Activated T-helper 2 cell treated with anti-CD3 and anti-CD28 coated beads, Interferon-gamma antibody, Interleukin-2, Interleukin-4, amounts not matched to agents 10 μg/mL and 5 μg/mL and 100 μg/mL, durations not matched to agents 14 hours and 24 hours and 36 hours (primary cell): ENCODE data around the gene KRTAP10-2. TPM values are rescaled to one million over a fixed set of nuclear protein-coding genes. Genes with fewer than 3 reads are reported as not detected.
"Not testable (repeated sequence)": the region's sequence is repeated elsewhere in the genome, so short reads cannot be mapped to it uniquely, and the experiment has no call there.

Source experiments
- DNase-seq: peaks from one replicate; pipeline ENCODE4 v3.0.0; 2021; ENCODE audit warnings: low spot score
- H3K27ac Mint-ChIP-seq: one replicate; pipeline ENCODE4 v1.8.0; 2021; ENCODE audit warnings: mixed read lengths
- H3K27me3 Mint-ChIP-seq: one replicate; pipeline ENCODE4 v1.8.0; 2021; ENCODE audit warnings: low read depth, mixed read lengths
- H3K36me3 Mint-ChIP-seq: one replicate; pipeline ENCODE4 v1.8.0; 2021; ENCODE audit warnings: low read depth, mixed read lengths
- H3K4me1 Mint-ChIP-seq: one replicate; pipeline ENCODE4 v1.8.0; 2021; ENCODE audit warnings: low read depth, mixed read lengths
- H3K4me3 Mint-ChIP-seq: one replicate; pipeline ENCODE4 v1.8.0; 2021; ENCODE audit warnings: low read depth, mild to moderate bottlenecking, moderate library complexity, mixed read lengths
- H3K9me3 Mint-ChIP-seq: one replicate; pipeline ENCODE4 v1.8.0; 2021; ENCODE audit warnings: mixed read lengths
- intact Hi-C: fragments of 100-400 bp; cut with micrococcal nuclease; formaldehyde crosslinking; loops from one replicate; pipeline ENCODE4 v1.15.1; 2023
- total RNA-seq: library from RNA; stranded (reverse); gene quantifications from 2 replicates; pipeline ENCODE4 v1.2.3, GENCODE V29; 2022

KRTAP10-2 gene
- total RNA-seq, 1 donor from 2014 or later, result not detected

GRCh38 chr21:44550807-44551206 lies 498 bp downstream of the KRTAP10-2 start:
- Mint-ChIP-seq H3K27ac (no peak overlapping the region), H3K4me1 (peaks cover 10% of the 10 kb centered on the region), H3K27me3 (peaks cover 3% of the 10 kb centered on the region), H3K9me3 (peaks cover 20% of the 10 kb centered on the region), H3K4me3 (no peak overlapping the region), H3K36me3 (peaks cover 16% of the 10 kb centered on the region)
- DNase-seq, result no peak
- intact Hi-C loops, result no loop called here

- DNase-seq, intact Hi-C loops, H3K27ac Mint-ChIP-seq, H3K4me3 Mint-ChIP-seq, H3K27me3 Mint-ChIP-seq: not testable (repeated sequence)
- peaks cover 10% of the 10 kb centered on the region for H3K4me1 Mint-ChIP-seq
- H3K9me3 Mint-ChIP-seq, result peaks cover 26% of the 10 kb centered on the region
- peaks cover 20% of the 10 kb centered on the region for H3K36me3 Mint-ChIP-seq
These were observed 1.0 kb downstream of the KRTAP10-2 start for GRCh38 chr21:44550285-44550684.

GRCh38 chr21:44549525-44550211 lies 1.6 kb downstream of the KRTAP10-2 start:
- peaks cover 10% of the 10 kb centered on the region for H3K4me1 Mint-ChIP-seq
- peaks cover 26% of the 10 kb centered on the region for H3K9me3 Mint-ChIP-seq
- no peak for DNase-seq
- no peak overlapping the region for H3K4me3 Mint-ChIP-seq
- H3K36me3 Mint-ChIP-seq, result peaks cover 20% of the 10 kb centered on the region
- H3K27me3 Mint-ChIP-seq, result peaks cover 5% of the 10 kb centered on the region
- intact Hi-C loops, result no loop called here
- H3K27ac Mint-ChIP-seq, result no peak overlapping the region

- Mint-ChIP-seq H3K9me3 (peaks cover 26% of the 10 kb centered on the region), H3K36me3 (peaks cover 20% of the 10 kb centered on the region), H3K27me3 (peaks cover 5% of the 10 kb centered on the region), H3K4me3 (no peak overlapping the region), H3K27ac (no peak overlapping the region), H3K4me1 (peaks cover 10% of the 10 kb centered on the region)
- no peak for DNase-seq
- intact Hi-C loops, result no loop called here
These were observed 2.4 kb downstream of the KRTAP10-2 start for GRCh38 chr21:44548922-44549321.

GRCh38 chr21:44548381-44548780 lies 2.9 kb downstream of the KRTAP10-2 start:
- no peak for DNase-seq
- Mint-ChIP-seq H3K36me3 (peaks cover 20% of the 10 kb centered on the region), H3K4me1 (peaks cover 10% of the 10 kb centered on the region), H3K27me3 (peaks cover 5% of the 10 kb centered on the region), H3K4me3 (no peak overlapping the region), H3K27ac (no peak overlapping the region), H3K9me3 (peaks cover 26% of the 10 kb centered on the region)
- intact Hi-C loops, result no loop called here

- intact Hi-C loops, result no loop called here
- DNase-seq, result no peak
- no peak overlapping the region for H3K27ac Mint-ChIP-seq
- H3K4me1 Mint-ChIP-seq, result peaks cover 10% of the 10 kb centered on the region
- H3K36me3 Mint-ChIP-seq, result peaks cover 20% of the 10 kb centered on the region
- no peak overlapping the region for H3K4me3 Mint-ChIP-seq
- H3K9me3 Mint-ChIP-seq, result peaks cover 26% of the 10 kb centered on the region
- H3K27me3 Mint-ChIP-seq, result peaks cover 2% of the 10 kb centered on the region
These were observed 3.5 kb downstream of the KRTAP10-2 start for GRCh38 chr21:44547656-44548331.

- H3K9me3 Mint-ChIP-seq, result peaks cover 26% of the 10 kb centered on the region
- H3K36me3 Mint-ChIP-seq, result peaks cover 20% of the 10 kb centered on the region
- H3K4me1 Mint-ChIP-seq, result peaks cover 10% of the 10 kb centered on the region
- intact Hi-C loops, result no loop called here
- H3K4me3 Mint-ChIP-seq, result no peak overlapping the region
- H3K27ac Mint-ChIP-seq, result no peak overlapping the region
- DNase-seq, result no peak
- H3K27me3 Mint-ChIP-seq, result peaks cover 2% of the 10 kb centered on the region
These were observed 6.7 kb downstream of the KRTAP10-2 start for GRCh38 chr21:44544566-44544965.

GRCh38 chr21:44542716-44543115 lies 8.6 kb downstream of the KRTAP10-2 start:
- peaks cover 2% of the 10 kb centered on the region for H3K27me3 Mint-ChIP-seq
- H3K9me3 Mint-ChIP-seq, result peaks cover 19% of the 10 kb centered on the region
- no peak overlapping the region for H3K27ac Mint-ChIP-seq
- peaks cover 17% of the 10 kb centered on the region for H3K36me3 Mint-ChIP-seq
- no peak for DNase-seq
- H3K4me3 Mint-ChIP-seq, result no peak overlapping the region
- H3K4me1 Mint-ChIP-seq, result peaks cover 7% of the 10 kb centered on the region
- intact Hi-C loops, result no loop called here

- Mint-ChIP-seq H3K4me3 (no peak overlapping the region), H3K27me3 (peaks cover 2% of the 10 kb centered on the region), H3K4me1 (no peaks in the 10 kb centered on the region), H3K36me3 (peaks cover 4% of the 10 kb centered on the region), H3K9me3 (peaks cover 6% of the 10 kb centered on the region), H3K27ac (no peak overlapping the region)
- intact Hi-C loops, result no loop called here
- no peak for DNase-seq
These were observed 10.5 kb downstream of the KRTAP10-2 start for GRCh38 chr21:44540741-44541288.

GRCh38 chr21:44539991-44540666 lies 11.2 kb downstream of the KRTAP10-2 start, which contains the start of gene KRTAP10-1:
KRTAP10-1 (minus strand) TSS chr21:44540195; CDS start chr21:44540150, 45 bp downstream.
- no peak for DNase-seq
- no peak within 1 kb of the TSS for H3K4me3 Mint-ChIP-seq
- H3K27me3 Mint-ChIP-seq, result no peaks in the 10 kb centered on the region
- H3K27ac Mint-ChIP-seq, result no peak within 1 kb of the TSS
- no peaks in the 10 kb centered on the region for H3K36me3 Mint-ChIP-seq
- intact Hi-C loops, result no loop called here
- no peaks in the 10 kb centered on the region for H3K4me1 Mint-ChIP-seq
- no peaks in the 10 kb centered on the region for H3K9me3 Mint-ChIP-seq

GRCh38 chr21:44539046-44539445 lies 12.3 kb downstream of the KRTAP10-2 start:
- no peaks in the 10 kb centered on the region for H3K36me3 Mint-ChIP-seq
- intact Hi-C loops, result no loop called here
- H3K27ac Mint-ChIP-seq, result no peak overlapping the region
- H3K27me3 Mint-ChIP-seq, result no peaks in the 10 kb centered on the region
- no peaks in the 10 kb centered on the region for H3K9me3 Mint-ChIP-seq
- no peak for DNase-seq
- no peaks in the 10 kb centered on the region for H3K4me1 Mint-ChIP-seq
- H3K4me3 Mint-ChIP-seq, result no peak overlapping the region

GRCh38 chr21:44537930-44538911 lies 13.1 kb downstream of the KRTAP10-2 start:
- no peaks in the 10 kb centered on the region for H3K36me3 Mint-ChIP-seq
- intact Hi-C loops, result no loop called here
- no peak overlapping the region for H3K27ac Mint-ChIP-seq
- H3K9me3 Mint-ChIP-seq, result no peaks in the 10 kb centered on the region
- H3K4me3 Mint-ChIP-seq, result no peak overlapping the region
- DNase-seq, result no peak
- H3K27me3 Mint-ChIP-seq, result no peaks in the 10 kb centered on the region
- H3K4me1 Mint-ChIP-seq, result no peaks in the 10 kb centered on the region
